Endothelial cell of umbilical vein (primary cell): ENCODE results near the gene STMN3. TPM values are rescaled to one million over a fixed set of nuclear protein-coding genes. Genes with fewer than 3 reads are reported as not detected.

Source experiments
- BruUV-seq: library from RNA; stranded (reverse); fragments of 400-500 nt; replicated peaks from 2 replicates; lab custom pipeline; 2021; lab: Mats Ljungman, UMichigan
- CTCF ChIA-PET: fragments of 300-600, 350-600 bp; sonication (Branson Sonifier 250); formaldehyde crosslinking; loops from one replicate; lab custom pipeline; 2021; ENCODE audit warnings: antibody characterized with exemption, inconsistent platforms; lab: Charles Lee
- POLR2A ChIA-PET: fragments of 300-600, 350-600 bp; sonication (Branson Sonifier 250); formaldehyde crosslinking; loops from one replicate; lab custom pipeline; 2021; ENCODE audit warnings: antibody characterized with exemption, inconsistent platforms; lab: Charles Lee
- DNase-seq: peaks from one replicate; pipeline ENCODE4 v3.0.0-alpha.2; 2011; ENCODE audit warnings: low read depth, low spot score
- FAIRE-seq: peaks from 2 replicates; lab custom pipeline; 2011; peaks lifted over from hg19 to GRCh38; lab: Jason Lieb, UNC
- H2AFZ ChIP-seq: 2 replicates; pipeline ENCODE4 v1.6.0; 2012; ENCODE audit warnings: low read depth, low read length, control low read depth, inconsistent platforms
- H3K27ac ChIP-seq: 2 replicates; pipeline ENCODE4 v1.5.1; 2011; ENCODE audit warnings: low read depth, mild to moderate bottlenecking, control low read depth, low read length, moderate library complexity; ENCODE audit not compliant: insufficient read depth
- H3K27me3 ChIP-seq, 2 experiments: 2 replicates each; pipeline versions ENCODE4 v1.6.0 to v1.6.1; 2011; ENCODE audit warnings: low read length in 2 of 2, mixed read lengths in 1 of 2; ENCODE audit not compliant: control insufficient read depth in 2 of 2, insufficient read depth in 2 of 2
- H3K36me3 ChIP-seq, 2 experiments: 2 replicates in 1 of 2; 3 replicates in 1 of 2; pipeline ENCODE4 v1.5.1; 2011; ENCODE audit warnings: low read length in 2 of 2, mild to moderate bottlenecking in 1 of 2, moderate library complexity in 1 of 2; ENCODE audit not compliant: control insufficient read depth in 2 of 2, insufficient read depth in 2 of 2; ENCODE audit errors: extremely low read depth in 1 of 2
- H3K4me1 ChIP-seq: 3 replicates; pipeline ENCODE4 v1.5.1; 2011; ENCODE audit warnings: mild to moderate bottlenecking, low read length; ENCODE audit not compliant: control insufficient read depth, insufficient read depth; ENCODE audit errors: extremely low read depth
- H3K4me2 ChIP-seq: 2 replicates; pipeline ENCODE4 v1.6.1; 2011; ENCODE audit warnings: low read length, control low read depth, mixed read lengths; ENCODE audit not compliant: insufficient read depth
- H3K4me3 ChIP-seq, 3 experiments: fragments of 200-600 bp in 1 of 3; sonication (generic), shearing (Covaris generic) in 1 of 3; replicated peaks in 1 of 3; 2 replicates each; pipeline ENCODE4 v1.5.1; 2011 to 2016; ENCODE audit warnings: control low read depth in 3 of 3, low read length in 3 of 3, mild to moderate bottlenecking in 2 of 3, inconsistent platforms in 1 of 3, low read depth in 1 of 3, moderate library complexity in 1 of 3; ENCODE audit not compliant: insufficient read depth in 1 of 3
- H3K79me2 ChIP-seq: 2 replicates; pipeline ENCODE4 v1.6.0; 2012; ENCODE audit warnings: low read length, inconsistent platforms; ENCODE audit not compliant: control insufficient read depth, insufficient read depth
- H3K9ac ChIP-seq: replicated peaks from 2 replicates; pipeline ENCODE3; 2011; ENCODE audit warnings: low read length, control low read depth; ENCODE audit not compliant: insufficient read depth; ENCODE audit errors: extremely low read depth
- H3K9me1 ChIP-seq: replicated peaks from 3 replicates; pipeline ENCODE4 v1.6.0; 2011; ENCODE audit warnings: mild to moderate bottlenecking, low read length; ENCODE audit not compliant: control insufficient read depth, insufficient read depth; ENCODE audit errors: extremely low read depth
- H3K9me3 ChIP-seq: replicated peaks from 2 replicates; pipeline ENCODE4 v1.5.1; 2012; ENCODE audit warnings: low read length, inconsistent platforms; ENCODE audit not compliant: control insufficient read depth, insufficient read depth
- H4K20me1 ChIP-seq: replicated peaks from 2 replicates; pipeline ENCODE3; 2011; ENCODE audit warnings: mild to moderate bottlenecking, low read length; ENCODE audit not compliant: control insufficient read depth, insufficient read depth; ENCODE audit errors: extremely low read depth
- CTCF ChIP-seq, 2 donors: IDR thresholded peaks; 1 replicate in 1 of 2; 2 replicates in 1 of 2; pipeline ENCODE4 v1.5.1; 2011; ENCODE audit warnings: low read length in 2 of 2, mild to moderate bottlenecking in 2 of 2, moderate library complexity in 2 of 2, control low read depth in 1 of 2, inconsistent platforms in 1 of 2, low read depth in 1 of 2; ENCODE audit not compliant: insufficient read depth in 1 of 2; ENCODE audit errors: extremely low read depth in 1 of 2
- EZH2 ChIP-seq: IDR thresholded peaks from 2 replicates; pipeline ENCODE4 v1.6.1; 2012; ENCODE audit warnings: borderline replicate concordance, low read depth, mild to moderate bottlenecking, moderate library complexity, low read length, inconsistent platforms; ENCODE audit not compliant: severe bottlenecking
- FOS ChIP-seq: IDR thresholded peaks from 2 replicates; pipeline ENCODE4 v1.6.1; 2011; ENCODE audit warnings: mild to moderate bottlenecking, low read length, moderate library complexity, borderline replicate concordance; ENCODE audit not compliant: insufficient read depth
- GATA2 ChIP-seq: IDR thresholded peaks from 2 replicates; pipeline ENCODE4 v1.7.0; 2011; ENCODE audit warnings: low read depth, mild to moderate bottlenecking, moderate library complexity, mixed read lengths, low read length; ENCODE audit not compliant: insufficient read length, insufficient read depth
- JUN ChIP-seq: IDR thresholded peaks from 2 replicates; pipeline ENCODE4 v1.6.1; 2011; ENCODE audit warnings: borderline replicate concordance, low read depth; ENCODE audit not compliant: insufficient read length, insufficient read depth
- MAX ChIP-seq: IDR thresholded peaks from 2 replicates; pipeline ENCODE4 v1.6.1; 2011; ENCODE audit not compliant: insufficient read depth, insufficient read length
- MYC ChIP-seq: IDR thresholded peaks from one replicate; pipeline ENCODE4 v1.6.1; 2011; ENCODE audit warnings: mild to moderate bottlenecking, low read depth, low read length
- POLR2A ChIP-seq: IDR thresholded peaks from 2 replicates; pipeline ENCODE4 v1.6.1; 2012; ENCODE audit warnings: low read depth, mild to moderate bottlenecking, control low read depth, low read length
- POLR2AphosphoS5 ChIP-seq: IDR thresholded peaks from 2 replicates; pipeline ENCODE4 v1.6.1; 2012; ENCODE audit warnings: low read depth, mild to moderate bottlenecking, control low read depth, low read length, moderate library complexity; ENCODE audit not compliant: insufficient read depth
- dilution Hi-C: fragments of 300-500 bp; cut with MboI; formaldehyde crosslinking; loops from one replicate; pipeline ENCODE4 v1.15.0; 2019; ENCODE audit warnings: low sequenced_read_pairs; ENCODE audit not compliant: extremely low pct_ligation_motif_present
- intact Hi-C: fragments of 100-400 bp; cut with micrococcal nuclease; formaldehyde crosslinking; loops from one replicate; pipeline ENCODE4 v1.10.0; 2022
- polyA plus RNA-seq, 4 experiments: library from polyadenylated mRNA; depleted of rRNA in 3 of 4; stranded (reverse) in 3 of 4; unstranded in 1 of 4; fragments of >200 nt; gene quantifications; 2 replicates each; pipeline versions ENCODE4 v1.2.1 to v1.2.3, GENCODE V29; 2011 to 2012; ENCODE audit warnings: missing spikeins in 1 of 4
- total RNA-seq: library from RNA; stranded (reverse); gene quantifications from 2 replicates; pipeline ENCODE4 v1.2.3, GENCODE V29; 2021

The STMN3 gene
- total and polyA plus RNA-seq, 2 donors (not counting 3 experiments of a cell fraction or from before 2014, with no cell fraction given): 1.7 to 4.7 TPM

GRCh38 chr20:63635431-63636141 lies 17.6 kb downstream of the STMN3 start:
- no peak for FAIRE-seq

More at GRCh38 chr20:63635431-63636141, 17.6 kb downstream of the STMN3 start:
- TF ChIP-seq GATA2 (no peak), EZH2 (no peak), CTCF (IDR thresholded peaks at IDR 0.05; ENCODE audit: extremely low read depth in 1 of 2, insufficient read depth in 1 of 2, low read depth in 1 of 2, low read length in 2 of 2) (no peak), MAX (no peak), POLR2A (no peak), POLR2AphosphoS5 (no peak), JUN (no peak), FOS (no peak), MYC (no peak)
- no peaks in the 10 kb centered on the region for H3K36me3 ChIP-seq
- no peak overlapping the region for H3K27ac ChIP-seq
- H3K27me3 ChIP-seq: no peaks in the 10 kb centered on the region
- H3K4me1 ChIP-seq: peaks cover 5% of the 10 kb centered on the region
- H4K20me1 ChIP-seq: no peaks in the 10 kb centered on the region
- H3K79me2 ChIP-seq: no peaks in the 10 kb centered on the region
- no peaks in the 10 kb centered on the region for H3K9me1 ChIP-seq
- H3K4me2 ChIP-seq: no peak overlapping the region
- no peak for DNase-seq
- intact Hi-C loops: no loop called here
- dilution Hi-C loops: no loop called here
- H3K9me3 ChIP-seq: no peaks in the 10 kb centered on the region
- H3K9ac ChIP-seq: no peak overlapping the region
- BruUV-seq: no TSS peak
- H3K4me3 ChIP-seq: no peak overlapping the region
- ChIA-PET CTCF (interaction anchor here (1.0 kb wide), 1 partner anchor 97 kb away, joined by 5 read pairs; no protein-coding TSS in a partner anchor), POLR2A (no interaction called here)
- no peak overlapping the region for H2AFZ ChIP-seq
